GM12878 (cell line): ENCODE data around the gene PNPLA8. TPM values are rescaled to one million over a fixed set of nuclear protein-coding genes. Genes with fewer than 3 reads are reported as not detected.

ENCODE experiments used
- MAX ChIP-seq: IDR thresholded peaks from 2 replicates; pipeline ENCODE4 v1.6.1; 2012; ENCODE audit warnings: low read depth, low read length, improper control_type of control experiment
- MEF2B ChIP-seq: fragments of 450-650 bp; IDR thresholded peaks from 2 replicates; pipeline ENCODE4 v1.6.1; 2018; ENCODE audit warnings: mild to moderate bottlenecking, moderate library complexity; ENCODE audit not compliant: partially characterized antibody, poor library complexity, severe bottlenecking
- NFYA ChIP-seq: IDR thresholded peaks from 2 replicates; pipeline ENCODE4 v1.6.1; 2011; ENCODE audit warnings: low read depth, mild to moderate bottlenecking, low read length, improper control_type of control experiment, borderline replicate concordance
- RELA ChIP-seq: fragments of 450-650 bp; IDR thresholded peaks from 2 replicates; pipeline ENCODE4 v1.8.0; 2014; ENCODE audit warnings: borderline replicate concordance; ENCODE audit not compliant: partially characterized antibody
- RUNX3 ChIP-seq: IDR thresholded peaks from 2 replicates; pipeline ENCODE4 v1.6.1; 2012; ENCODE audit warnings: low read length, inconsistent platforms
- SMARCA5 ChIP-seq: fragments of 450-650 bp; IDR thresholded peaks from 2 replicates; pipeline ENCODE4 v1.6.1; 2017; ENCODE audit warnings: mild to moderate bottlenecking
- TCF3 ChIP-seq: IDR thresholded peaks from 2 replicates; pipeline ENCODE4 v1.6.1; 2012; ENCODE audit warnings: low read depth, mild to moderate bottlenecking, low read length, borderline replicate concordance; ENCODE audit not compliant: insufficient read depth
- ZBTB11 ChIP-seq: fragments of 450-650 bp; formaldehyde crosslinking; IDR thresholded peaks from 2 replicates; pipeline ENCODE4 v1.5.0; 2022; ENCODE audit warnings: mild to moderate bottlenecking, missing genetic modification characterization
- ZNF217 ChIP-seq: fragments of 450-650 bp; IDR thresholded peaks from 2 replicates; pipeline ENCODE4 v1.6.1; 2017; ENCODE audit warnings: antibody characterized with exemption, mild to moderate bottlenecking
- ZZZ3 ChIP-seq: IDR thresholded peaks from 2 replicates; pipeline ENCODE4 v1.6.1; 2011; ENCODE audit warnings: low read depth; ENCODE audit not compliant: control insufficient read depth, insufficient read length
- polyA plus RNA-seq, 11 experiments: library from polyadenylated mRNA; depleted of rRNA in 4 of 11; unstranded in 6 of 11; stranded (reverse) in 5 of 11; fragments of >200 nt; fragmentation: Nextera tagmentation in 4 of 11; fragmentation: Illumina TruSeq in 1 of 11; extraction: Ambion mirVana in 4 of 11; extraction: Trizol in 1 of 11; gene quantifications; 1 replicate in 1 of 11; 2 replicates in 10 of 11; pipeline versions ENCODE4 v1.2.1 to v1.2.3, GENCODE V29; 2011 to 2016; ENCODE audit warnings: inconsistent platforms in 2 of 11, missing spikeins in 2 of 11, low read depth in 1 of 11
- total RNA-seq, 4 experiments: library from RNA; depleted of rRNA in 3 of 4; stranded (reverse); fragments of >200 nt in 3 of 4; fragmentation: Illumina TruSeq in 1 of 4; extraction: Trizol in 1 of 4; gene quantifications; 2 replicates each; pipeline versions ENCODE4 v1.2.1 to v1.2.3, GENCODE V29; 2013 to 2021
- TF ChIP-seq, protein P1 (sequence below): fragments of 450-650 bp; IDR thresholded peaks from 2 replicates; pipeline ENCODE4 v1.6.1; 2018; ENCODE audit warnings: borderline replicate concordance, mild to moderate bottlenecking; ENCODE audit not compliant: partially characterized antibody
- TF ChIP-seq, protein P2 (sequence below): fragments of 150-350 bp; IDR thresholded peaks from 2 replicates; pipeline ENCODE4 v1.6.1; 2014; ENCODE audit warnings: mild to moderate bottlenecking, low read depth, low read length
- TF ChIP-seq, protein P3 (sequence below): fragments of 450-650 bp; IDR thresholded peaks from 2 replicates; pipeline ENCODE4 v1.6.1; 2018; ENCODE audit warnings: mild to moderate bottlenecking, low read depth, moderate library complexity; ENCODE audit not compliant: partially characterized antibody
- TF ChIP-seq, protein P4 (sequence below): IDR thresholded peaks from 2 replicates; pipeline ENCODE4 v1.6.1; 2011; ENCODE audit warnings: low read depth, mild to moderate bottlenecking, low read length, moderate library complexity, borderline replicate concordance; ENCODE audit errors: extremely low read depth
- TF ChIP-seq, protein P5 (sequence below): IDR thresholded peaks from 2 replicates; pipeline ENCODE4 v1.6.1; 2011; ENCODE audit warnings: borderline replicate concordance, low read depth, mild to moderate bottlenecking, moderate library complexity, mixed read lengths, low read length; ENCODE audit not compliant: insufficient read depth; ENCODE audit errors: extremely low read length

PNPLA8 gene
- total and polyA plus RNA-seq, 10 of the 15 experiments (the other 5 are each of a cell fraction or from before 2014, with no cell fraction given): 8.0 to 16.3 (median 12.2) TPM

DNA sequence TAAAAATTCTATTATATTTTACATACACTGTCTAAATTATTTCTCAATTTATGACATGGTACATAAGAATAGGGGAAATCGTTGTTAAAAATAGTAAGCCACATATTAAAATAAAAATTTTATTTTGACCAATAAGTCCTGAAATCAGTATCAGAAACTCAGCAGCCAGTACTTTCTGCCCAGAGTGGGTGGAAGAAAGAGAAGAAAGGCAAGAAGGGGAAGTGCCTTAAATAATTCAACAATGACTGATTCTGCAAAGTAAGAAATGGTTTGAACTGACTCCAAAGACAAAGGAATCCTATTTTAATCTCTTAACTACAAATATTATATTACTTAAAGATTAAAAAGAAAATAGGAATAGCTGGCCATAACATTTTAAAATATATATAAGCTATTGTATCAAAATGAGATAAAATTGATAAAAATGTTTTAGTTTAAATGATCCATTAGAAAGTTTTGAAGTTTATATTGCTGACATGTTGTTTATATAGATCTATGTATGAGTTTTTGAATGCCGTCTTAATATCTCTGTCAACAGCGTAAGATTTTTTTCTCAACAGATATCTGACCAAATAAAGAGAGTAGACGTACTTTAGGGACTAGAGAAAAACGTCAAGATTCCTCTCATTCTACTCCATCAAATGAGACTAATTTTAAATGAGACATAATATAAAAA lies 39.5 kb downstream of the PNPLA8 start (continued):
- TF ChIP-seq, protein P1, sequence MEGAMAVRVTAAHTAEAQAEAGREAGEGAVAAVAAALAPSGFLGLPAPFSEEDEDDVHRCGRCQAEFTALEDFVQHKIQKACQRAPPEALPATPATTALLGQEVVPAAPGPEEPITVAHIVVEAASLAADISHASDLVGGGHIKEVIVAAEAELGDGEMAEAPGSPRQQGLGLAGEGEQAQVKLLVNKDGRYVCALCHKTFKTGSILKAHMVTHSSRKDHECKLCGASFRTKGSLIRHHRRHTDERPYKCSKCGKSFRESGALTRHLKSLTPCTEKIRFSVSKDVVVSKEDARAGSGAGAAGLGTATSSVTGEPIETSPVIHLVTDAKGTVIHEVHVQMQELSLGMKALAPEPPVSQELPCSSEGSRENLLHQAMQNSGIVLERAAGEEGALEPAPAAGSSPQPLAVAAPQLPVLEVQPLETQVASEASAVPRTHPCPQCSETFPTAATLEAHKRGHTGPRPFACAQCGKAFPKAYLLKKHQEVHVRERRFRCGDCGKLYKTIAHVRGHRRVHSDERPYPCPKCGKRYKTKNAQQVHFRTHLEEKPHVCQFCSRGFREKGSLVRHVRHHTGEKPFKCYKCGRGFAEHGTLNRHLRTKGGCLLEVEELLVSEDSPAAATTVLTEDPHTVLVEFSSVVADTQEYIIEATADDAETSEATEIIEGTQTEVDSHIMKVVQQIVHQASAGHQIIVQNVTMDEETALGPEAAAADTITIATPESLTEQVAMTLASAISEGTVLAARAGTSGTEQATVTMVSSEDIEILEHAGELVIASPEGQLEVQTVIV: no peak
- TF ChIP-seq ZNF217 (no peak), TCF3 (no peak), NFYA (no peak), SMARCA5 (no peak), ZBTB11 (CRISPR knock-in tag) (no peak), RUNX3 (peak; percentile 63), MAX (no peak), ZZZ3 (no peak), RELA (no peak), MEF2B (peak; percentile 8)
- TF ChIP-seq, protein P2, sequence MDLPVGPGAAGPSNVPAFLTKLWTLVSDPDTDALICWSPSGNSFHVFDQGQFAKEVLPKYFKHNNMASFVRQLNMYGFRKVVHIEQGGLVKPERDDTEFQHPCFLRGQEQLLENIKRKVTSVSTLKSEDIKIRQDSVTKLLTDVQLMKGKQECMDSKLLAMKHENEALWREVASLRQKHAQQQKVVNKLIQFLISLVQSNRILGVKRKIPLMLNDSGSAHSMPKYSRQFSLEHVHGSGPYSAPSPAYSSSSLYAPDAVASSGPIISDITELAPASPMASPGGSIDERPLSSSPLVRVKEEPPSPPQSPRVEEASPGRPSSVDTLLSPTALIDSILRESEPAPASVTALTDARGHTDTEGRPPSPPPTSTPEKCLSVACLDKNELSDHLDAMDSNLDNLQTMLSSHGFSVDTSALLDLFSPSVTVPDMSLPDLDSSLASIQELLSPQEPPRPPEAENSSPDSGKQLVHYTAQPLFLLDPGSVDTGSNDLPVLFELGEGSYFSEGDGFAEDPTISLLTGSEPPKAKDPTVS: no peak
- TF ChIP-seq, protein P3, sequence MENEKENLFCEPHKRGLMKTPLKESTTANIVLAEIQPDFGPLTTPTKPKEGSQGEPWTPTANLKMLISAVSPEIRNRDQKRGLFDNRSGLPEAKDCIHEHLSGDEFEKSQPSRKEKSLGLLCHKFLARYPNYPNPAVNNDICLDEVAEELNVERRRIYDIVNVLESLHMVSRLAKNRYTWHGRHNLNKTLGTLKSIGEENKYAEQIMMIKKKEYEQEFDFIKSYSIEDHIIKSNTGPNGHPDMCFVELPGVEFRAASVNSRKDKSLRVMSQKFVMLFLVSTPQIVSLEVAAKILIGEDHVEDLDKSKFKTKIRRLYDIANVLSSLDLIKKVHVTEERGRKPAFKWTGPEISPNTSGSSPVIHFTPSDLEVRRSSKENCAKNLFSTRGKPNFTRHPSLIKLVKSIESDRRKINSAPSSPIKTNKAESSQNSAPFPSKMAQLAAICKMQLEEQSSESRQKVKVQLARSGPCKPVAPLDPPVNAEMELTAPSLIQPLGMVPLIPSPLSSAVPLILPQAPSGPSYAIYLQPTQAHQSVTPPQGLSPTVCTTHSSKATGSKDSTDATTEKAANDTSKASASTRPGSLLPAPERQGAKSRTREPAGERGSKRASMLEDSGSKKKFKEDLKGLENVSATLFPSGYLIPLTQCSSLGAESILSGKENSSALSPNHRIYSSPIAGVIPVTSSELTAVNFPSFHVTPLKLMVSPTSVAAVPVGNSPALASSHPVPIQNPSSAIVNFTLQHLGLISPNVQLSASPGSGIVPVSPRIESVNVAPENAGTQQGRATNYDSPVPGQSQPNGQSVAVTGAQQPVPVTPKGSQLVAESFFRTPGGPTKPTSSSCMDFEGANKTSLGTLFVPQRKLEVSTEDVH: no peak
- TF ChIP-seq, protein P4, sequence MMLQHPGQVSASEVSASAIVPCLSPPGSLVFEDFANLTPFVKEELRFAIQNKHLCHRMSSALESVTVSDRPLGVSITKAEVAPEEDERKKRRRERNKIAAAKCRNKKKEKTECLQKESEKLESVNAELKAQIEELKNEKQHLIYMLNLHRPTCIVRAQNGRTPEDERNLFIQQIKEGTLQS: no peak
- TF ChIP-seq, protein P5, sequence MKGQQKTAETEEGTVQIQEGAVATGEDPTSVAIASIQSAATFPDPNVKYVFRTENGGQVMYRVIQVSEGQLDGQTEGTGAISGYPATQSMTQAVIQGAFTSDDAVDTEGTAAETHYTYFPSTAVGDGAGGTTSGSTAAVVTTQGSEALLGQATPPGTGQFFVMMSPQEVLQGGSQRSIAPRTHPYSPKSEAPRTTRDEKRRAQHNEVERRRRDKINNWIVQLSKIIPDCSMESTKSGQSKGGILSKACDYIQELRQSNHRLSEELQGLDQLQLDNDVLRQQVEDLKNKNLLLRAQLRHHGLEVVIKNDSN: no peak
